Suppressor macrophage (primary cell): ENCODE data around the gene SLC6A9.

ENCODE experiments used
- DNase-seq, 4 experiments: peaks; one replicate each; pipeline ENCODE4 v3.0.0-alpha.2; 2020 to 2022

Gene SLC6A9

GRCh38 chr1:43969416-43969745 lies 61.9 kb downstream of the SLC6A9 start:
- DNase-seq, result no peak

- peak; percentile 26 to 56 (median 40) for DNase-seq
Observed at GRCh38 chr1:43968348-43968948, 62.8 kb downstream of the SLC6A9 start.

- no peak for DNase-seq
Observed at GRCh38 chr1:43965316-43965715, 65.9 kb downstream of the SLC6A9 start.

GRCh38 chr1:43963890-43964289 lies 67.4 kb downstream of the SLC6A9 start:
- no peak for DNase-seq

GRCh38 chr1:43963006-43963405 lies 68.3 kb downstream of the SLC6A9 start:
- DNase-seq, result no peak

- DNase-seq, result no peak
Observed at GRCh38 chr1:43962324-43962723, 68.9 kb downstream of the SLC6A9 start.

GRCh38 chr1:43961692-43962091 lies 69.6 kb downstream of the SLC6A9 start:
- DNase-seq, result no peak

GRCh38 chr1:43960798-43961197 lies 70.5 kb downstream of the SLC6A9 start:
- DNase-seq, result no peak

- peak in 1 of 4 experiments; percentile 14 for DNase-seq
Observed at GRCh38 chr1:43958351-43959255, 72.7 kb downstream of the SLC6A9 start.

- no peak for DNase-seq
Observed at GRCh38 chr1:43957407-43958040, 73.7 kb downstream of the SLC6A9 start.

GRCh38 chr1:43956234-43956633 lies 75.0 kb downstream of the SLC6A9 start:
- no peak for DNase-seq

- DNase-seq, result no peak
Observed at GRCh38 chr1:43954036-43954435, 77.2 kb downstream of the SLC6A9 start.

- no peak for DNase-seq
Observed at GRCh38 chr1:43953361-43953760, 77.9 kb downstream of the SLC6A9 start.

- no peak for DNase-seq
Observed at GRCh38 chr1:43952731-43953346, 78.4 kb downstream of the SLC6A9 start.

- no peak for DNase-seq
Observed at GRCh38 chr1:43951021-43951985, 80.0 kb downstream of the SLC6A9 start.

GRCh38 chr1:43949678-43950077 lies 81.6 kb downstream of the SLC6A9 start:
- no peak for DNase-seq

GRCh38 chr1:43947874-43948437 lies 83.3 kb downstream of the SLC6A9 start:
- DNase-seq, result no peak

GRCh38 chr1:43947061-43947873 lies 84.0 kb downstream of the SLC6A9 start:
- DNase-seq, result no peak
